ENCODE data around the gene CCDC97. TPM values are rescaled to one million over a fixed set of nuclear protein-coding genes. Genes with fewer than 3 reads are reported as not detected.
A peak's percentile ranks its signal among the peaks of the same experiment; 100 is the strongest.
"Not testable (repeated sequence)": the region's sequence is repeated elsewhere in the genome, so short reads cannot be mapped to it uniquely, and the experiment has no call there.

Gene CCDC97
- total RNA-seq, 4 donors from 2014 or later, result 12.9 to 21.3 (median 15.0) TPM

DNA sequence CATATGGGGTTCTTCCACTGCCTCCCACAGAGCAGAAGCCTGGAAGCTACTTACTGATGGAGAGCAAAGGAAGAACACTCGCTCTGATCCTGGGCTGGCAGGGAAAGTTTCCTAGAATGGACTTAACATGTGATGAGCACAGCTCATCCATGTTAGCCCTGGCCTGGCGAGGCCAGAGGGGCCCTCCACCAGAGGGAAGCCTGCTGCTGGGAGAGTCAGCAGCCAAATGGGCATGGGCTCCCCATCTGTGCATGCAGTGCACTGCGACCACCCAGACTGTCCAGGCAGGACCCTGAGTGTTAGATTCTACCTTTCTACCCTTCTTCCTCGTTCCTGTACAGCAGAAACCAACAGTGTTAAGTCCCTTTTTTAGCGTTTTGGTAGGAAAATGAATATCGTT, 36.9 kb upstream of the CCDC97 start:
- H3K36me3 ChIP-seq, result peaks cover 0 to 100% (median 84%) of the 10 kb centered on the region in 3 donors

GRCh38 chr19:41274802-41275201, 35.2 kb upstream of the CCDC97 start:
- no peak overlapping the region for H3K4me3 ChIP-seq
- H3K27me3 ChIP-seq, result no peaks in the 10 kb centered on the region
- WGBS, 2 donors, result 91 to 92% methylated on average over 5 of the region's 5 CpGs
- peaks cover 0 to 100% (median 85%) of the 10 kb centered on the region in 3 donors for H3K36me3 ChIP-seq
- no peak for DNase-seq (ENCODE audit: low spot score in 2 of 2)
- no peaks in the 10 kb centered on the region for H3K4me1 ChIP-seq
- H3K27ac ChIP-seq, result no peak overlapping the region
- TF ChIP-seq EP300 (IDR thresholded peaks at IDR 0.05), result no peak
- no peak for TF ChIP-seq POLR2A (IDR thresholded peaks at IDR 0.05)
- TF ChIP-seq, protein P1, sequence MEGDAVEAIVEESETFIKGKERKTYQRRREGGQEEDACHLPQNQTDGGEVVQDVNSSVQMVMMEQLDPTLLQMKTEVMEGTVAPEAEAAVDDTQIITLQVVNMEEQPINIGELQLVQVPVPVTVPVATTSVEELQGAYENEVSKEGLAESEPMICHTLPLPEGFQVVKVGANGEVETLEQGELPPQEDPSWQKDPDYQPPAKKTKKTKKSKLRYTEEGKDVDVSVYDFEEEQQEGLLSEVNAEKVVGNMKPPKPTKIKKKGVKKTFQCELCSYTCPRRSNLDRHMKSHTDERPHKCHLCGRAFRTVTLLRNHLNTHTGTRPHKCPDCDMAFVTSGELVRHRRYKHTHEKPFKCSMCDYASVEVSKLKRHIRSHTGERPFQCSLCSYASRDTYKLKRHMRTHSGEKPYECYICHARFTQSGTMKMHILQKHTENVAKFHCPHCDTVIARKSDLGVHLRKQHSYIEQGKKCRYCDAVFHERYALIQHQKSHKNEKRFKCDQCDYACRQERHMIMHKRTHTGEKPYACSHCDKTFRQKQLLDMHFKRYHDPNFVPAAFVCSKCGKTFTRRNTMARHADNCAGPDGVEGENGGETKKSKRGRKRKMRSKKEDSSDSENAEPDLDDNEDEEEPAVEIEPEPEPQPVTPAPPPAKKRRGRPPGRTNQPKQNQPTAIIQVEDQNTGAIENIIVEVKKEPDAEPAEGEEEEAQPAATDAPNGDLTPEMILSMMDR (IDR thresholded peaks at IDR 0.05), result no peak
- H3K9me3 ChIP-seq, result no peaks in the 10 kb centered on the region

More for the DNA sequence above, 36.9 kb upstream of the CCDC97 start:
- Histone ChIP-seq H3K4me1 (peaks cover 0 to under 1% (median 0%) of the 10 kb centered on the region in 4 donors), H3K27me3 (no peaks in the 10 kb centered on the region), H3K4me3 (no peak overlapping the region), H3K9me3 (no peaks in the 10 kb centered on the region), H3K27ac (no peak overlapping the region)
- no peak for DNase-seq (ENCODE audit: low spot score in 2 of 2)
- 88 to 91% methylated on average over 6 of the region's 6 CpGs for WGBS, 2 donors
- TF ChIP-seq EP300 (IDR thresholded peaks at IDR 0.05), result no peak
- no peak for TF ChIP-seq POLR2A (IDR thresholded peaks at IDR 0.05)
- TF ChIP-seq, protein P1 (IDR thresholded peaks at IDR 0.05), result no peak

DNA sequence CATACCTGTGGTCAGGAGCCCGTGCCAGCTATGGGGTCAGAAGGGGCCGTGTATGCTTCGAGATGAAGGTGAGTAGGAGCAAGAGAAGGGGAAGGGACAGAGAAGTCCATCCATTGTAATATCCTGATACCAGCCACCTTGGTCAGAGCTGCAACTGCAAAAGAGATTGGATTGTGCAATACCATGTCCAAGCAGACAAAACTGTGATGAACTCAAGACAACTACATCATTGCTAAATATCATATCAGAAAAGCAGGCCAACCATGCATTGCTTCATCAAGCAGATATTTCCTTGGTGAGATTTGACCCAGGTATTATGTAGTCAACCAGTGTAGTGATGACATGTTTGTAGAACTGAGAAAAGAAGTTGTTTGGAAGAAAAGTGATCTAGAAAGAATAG, 33.7 kb upstream of the CCDC97 start:
- H3K4me3 ChIP-seq, result no peak overlapping the region
- H3K9me3 ChIP-seq, result no peaks in the 10 kb centered on the region
- H3K27ac ChIP-seq, result no peak overlapping the region
- WGBS, 2 donors, result 75 to 78% methylated on average over 3 of the region's 3 CpGs
- DNase-seq (ENCODE audit: low spot score in 2 of 2), result no peak
- no peaks in the 10 kb centered on the region for H3K27me3 ChIP-seq
- no peaks in the 10 kb centered on the region for H3K4me1 ChIP-seq
- TF ChIP-seq POLR2A (IDR thresholded peaks at IDR 0.05) (no peak), EP300 (IDR thresholded peaks at IDR 0.05) (peak in 1 of 2 donors; percentile 24)
- peaks cover 0 to 100% (median 84%) of the 10 kb centered on the region in 3 donors for H3K36me3 ChIP-seq

DNA sequence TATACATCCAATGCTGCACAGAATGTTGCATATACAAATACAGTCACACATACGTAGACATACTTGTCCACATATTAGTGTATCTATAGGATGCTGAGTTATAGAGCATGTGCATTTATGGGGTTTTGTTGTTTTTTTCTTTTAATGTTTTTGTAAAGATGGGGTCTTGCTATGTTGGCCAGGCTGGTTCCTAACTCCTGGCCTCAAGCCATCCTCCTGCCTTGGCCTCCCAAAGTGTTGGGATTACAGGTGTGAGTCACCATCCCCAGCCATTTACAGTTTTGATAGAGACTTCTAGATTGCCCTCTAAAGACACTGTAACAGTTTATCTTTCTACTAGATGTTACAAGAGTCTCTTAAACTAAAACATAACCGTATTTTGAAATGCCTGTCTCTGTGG, 31.5 kb upstream of the CCDC97 start:
- Histone ChIP-seq H3K9me3 (no peaks in the 10 kb centered on the region), H3K27ac (no peak overlapping the region), H3K4me3 (no peak overlapping the region), H3K4me1 (no peaks in the 10 kb centered on the region), H3K27me3 (no peaks in the 10 kb centered on the region), H3K36me3 (peaks cover 5 to 100% (median 67%) of the 10 kb centered on the region in 3 donors)
- WGBS, 2 donors, result 91 to 98% methylated on average over 2 of the region's 2 CpGs
- no peak for TF ChIP-seq POLR2A (IDR thresholded peaks at IDR 0.05)
- TF ChIP-seq, protein P1 (IDR thresholded peaks at IDR 0.05), result no peak
- no peak for TF ChIP-seq EP300 (IDR thresholded peaks at IDR 0.05)
- DNase-seq (ENCODE audit: low spot score in 2 of 2), result no peak

DNA sequence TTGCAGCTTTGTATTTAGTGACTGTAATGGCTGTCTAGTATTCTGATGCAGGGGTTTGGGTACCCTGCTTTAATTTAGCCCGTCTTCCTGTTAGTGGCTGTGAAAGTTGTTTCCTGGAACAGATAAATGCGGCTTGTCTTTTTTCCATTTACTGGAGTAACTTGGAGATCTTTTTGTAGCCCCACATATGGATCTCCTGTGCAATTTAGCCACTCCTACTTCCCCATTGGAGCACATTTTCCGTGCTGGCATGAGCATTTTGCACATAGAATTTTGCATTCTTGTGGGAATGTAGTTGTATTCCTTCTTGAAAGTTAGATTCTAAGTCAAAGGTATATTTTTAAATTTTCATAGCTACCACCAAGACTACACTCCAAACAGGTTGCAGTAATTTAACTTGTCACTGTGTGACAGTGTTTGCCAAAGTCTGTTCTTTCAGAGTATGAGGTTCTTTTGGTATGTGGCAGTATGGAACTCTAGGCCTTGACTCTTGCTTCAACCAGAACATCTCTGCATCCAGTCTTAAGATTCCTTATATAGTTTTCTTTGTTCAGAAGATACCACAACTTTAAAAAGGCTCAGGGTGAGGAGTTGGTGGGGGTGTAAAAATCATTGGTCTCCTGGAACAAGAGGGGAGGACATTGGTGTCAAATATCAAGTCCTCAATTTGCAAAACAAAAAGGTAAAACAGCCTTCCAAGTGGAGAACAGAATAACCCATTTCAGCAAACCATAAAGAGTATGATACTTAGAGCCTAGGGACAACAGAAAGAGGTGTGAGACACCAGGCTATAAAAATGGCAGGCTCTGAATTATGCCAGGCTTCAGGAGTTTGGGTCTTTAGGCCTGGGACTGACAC, 21.1 kb upstream of the CCDC97 start:
- Histone ChIP-seq H3K27me3 (no peaks in the 10 kb centered on the region), H3K4me3 (no peak overlapping the region), H3K4me1 (no peaks in the 10 kb centered on the region), H3K36me3 (peaks cover under 1 to 100% (median 47%) of the 10 kb centered on the region in 3 donors), H3K9me3 (no peaks in the 10 kb centered on the region), H3K27ac (no peak overlapping the region)
- TF ChIP-seq, protein P1 (IDR thresholded peaks at IDR 0.05), result no peak
- TF ChIP-seq EP300 (IDR thresholded peaks at IDR 0.05) (no peak), POLR2A (IDR thresholded peaks at IDR 0.05) (no peak)
- 84 to 88% methylated on average over 3 of the region's 3 CpGs for WGBS, 2 donors
- no peak for DNase-seq (ENCODE audit: low spot score in 2 of 2)

- 90 to 95% methylated on average over 8 of the region's 8 CpGs for WGBS, 2 donors
- not testable (repeated sequence) for H3K27me3 ChIP-seq; H3K27ac ChIP-seq; H3K4me3 ChIP-seq; DNase-seq (ENCODE audit: low spot score in 2 of 2); H3K9me3 ChIP-seq; H3K4me1 ChIP-seq
- peaks cover 3 to 100% (median 48%) of the 10 kb centered on the region in 3 donors for H3K36me3 ChIP-seq
Observed at GRCh38 chr19:41289814-41290213, 20.2 kb upstream of the CCDC97 start.

Data from tibial nerve (tissue), 4 donors.